Panc1 (cell line): ENCODE measurements around the gene UNC13B. TPM values are rescaled to one million over a fixed set of nuclear protein-coding genes. Genes with fewer than 3 reads are reported as not detected.
A peak's percentile ranks its signal among the peaks of the same experiment; 100 is the strongest.

Experiments
- ATAC-seq: fragments of 200-7000 bp; cut with Tn5 transposase; 2 replicates; pipeline ENCODE4 v1.9.1; 2020; ENCODE audit warnings: mild to moderate bottlenecking, moderate library complexity
- BruUV-seq: library from RNA; stranded (reverse); fragments of 400-500 nt; replicated peaks from 2 replicates; lab custom pipeline; 2021; lab: Mats Ljungman, UMichigan
- CTCF ChIA-PET: fragments of 300-600 bp; sonication (Branson Sonifier 250); formaldehyde crosslinking; loops from one replicate; lab custom pipeline; 2022; ENCODE audit warnings: antibody characterized with exemption; lab: Charles Lee
- POLR2A ChIA-PET: fragments of 300-600 bp; sonication (Branson Sonifier 250); formaldehyde crosslinking; loops from one replicate; lab custom pipeline; 2022; ENCODE audit warnings: antibody characterized with exemption; lab: Charles Lee
- DNase-seq: peaks from one replicate; pipeline ENCODE4 v3.0.0-alpha.2; 2010; ENCODE audit warnings: low read depth, low spot score
- H3K27ac ChIP-seq: 2 replicates; pipeline ENCODE4 v1.5.1; 2011; ENCODE audit warnings: mild to moderate bottlenecking, low read length, inconsistent platforms
- H3K27me3 ChIP-seq: fragments of 200-500 bp; sonication (Bioruptor generic); 2 replicates; pipeline ENCODE4 v1.6.0; 2014; ENCODE audit warnings: low read length, inconsistent platforms; ENCODE audit not compliant: control insufficient read depth, insufficient read depth
- H3K36me3 ChIP-seq: fragments of 200-500 bp; sonication (Bioruptor generic); 2 replicates; pipeline ENCODE4 v1.5.1; 2014; ENCODE audit warnings: inconsistent platforms, mild to moderate bottlenecking, low read length, moderate library complexity; ENCODE audit not compliant: control insufficient read depth, insufficient read depth
- H3K4me1 ChIP-seq: 2 replicates; pipeline ENCODE4 v1.5.1; 2011; ENCODE audit warnings: inconsistent platforms, mild to moderate bottlenecking, low read length, moderate library complexity; ENCODE audit not compliant: control insufficient read depth, insufficient read depth
- H3K4me3 ChIP-seq, 2 experiments: 2 replicates each; pipeline ENCODE4 v1.5.1; 2011 to 2012; ENCODE audit warnings: low read depth in 2 of 2, low read length in 2 of 2, mild to moderate bottlenecking in 2 of 2, inconsistent platforms in 1 of 2, moderate library complexity in 1 of 2
- H3K9me3 ChIP-seq: fragments of 200-500 bp; sonication (Bioruptor generic); 2 replicates; pipeline ENCODE4 v1.5.1; 2014; ENCODE audit warnings: low read depth, mild to moderate bottlenecking, inconsistent platforms, low read length, moderate library complexity; ENCODE audit not compliant: control insufficient read depth, insufficient read depth
- POLR2AphosphoS5 ChIP-seq: IDR thresholded peaks from 2 replicates; pipeline ENCODE4 v1.6.1; 2012; ENCODE audit warnings: mild to moderate bottlenecking, low read depth, low read length, moderate library complexity
- SIN3A ChIP-seq: IDR thresholded peaks from 2 replicates; pipeline ENCODE4 v1.6.1; 2012; ENCODE audit warnings: low read depth, mild to moderate bottlenecking, low read length, moderate library complexity, borderline replicate concordance; ENCODE audit not compliant: insufficient read depth
- TCF7L2 ChIP-seq: IDR thresholded peaks from 2 replicates; pipeline ENCODE4 v1.6.1; 2011; ENCODE audit warnings: mild to moderate bottlenecking, low read depth, low read length, inconsistent platforms
- in situ Hi-C: cut with HindIII; loops from 2 replicates; pipeline ENCODE4 v1.10.0; 2016; ENCODE audit warnings: low sequenced_read_pairs, low pct_unique_long_range_greater_than_20kb
- intact Hi-C: fragments of 100-400 bp; cut with micrococcal nuclease; formaldehyde crosslinking; loops from one replicate; pipeline ENCODE4 v1.10.0; 2022; ENCODE audit not compliant: unreplicated experiment
- total RNA-seq: library from RNA; stranded (reverse); gene quantifications from one replicate; pipeline ENCODE4 v1.2.1, GENCODE V29; 2021; ENCODE audit not compliant: unreplicated experiment
- TF ChIP-seq, protein P1 (sequence below), 2 experiments: IDR thresholded peaks; 2 replicates each; pipeline ENCODE4 v1.6.1; 2011 to 2012; ENCODE audit warnings: low read depth in 2 of 2, control low read depth in 1 of 2, low read length in 1 of 2, mild to moderate bottlenecking in 1 of 2, moderate library complexity in 1 of 2; ENCODE audit not compliant: insufficient read depth in 1 of 2
- TF ChIP-seq, protein P2 (sequence below): fragments of 450-650 bp; IDR thresholded peaks from 2 replicates; pipeline ENCODE4 v1.5.1; 2017; ENCODE audit warnings: mild to moderate bottlenecking

UNC13B gene
- total RNA-seq, 1 experiment from 2014 or later, result 35.2 TPM

DNA sequence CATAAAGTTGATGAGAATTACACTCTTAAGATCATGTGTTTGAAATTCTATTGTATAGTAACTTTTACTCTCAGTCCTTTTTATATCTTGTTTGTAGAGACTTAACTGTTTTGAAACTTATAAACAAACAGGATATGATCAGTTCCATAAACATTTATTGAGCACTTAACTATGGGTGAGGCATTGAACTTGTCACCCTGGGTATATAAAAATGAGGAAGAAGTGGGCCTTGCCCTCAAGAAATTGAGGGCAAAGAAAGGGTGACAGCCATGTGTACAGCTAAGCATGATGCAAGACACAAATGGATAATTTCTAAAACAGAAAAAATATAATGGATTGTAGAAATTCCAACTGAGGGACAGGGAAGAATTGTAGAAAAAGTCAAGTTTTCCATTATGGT is 15.7 kb downstream of the UNC13B start:
- ATAC-seq (no peak), DNase-seq (no peak)
- ChIA-PET POLR2A (no interaction called here), CTCF (no interaction called here)
- no peaks in the 10 kb centered on the region for H3K36me3 ChIP-seq
- 0 out of 2 replicates have a peak, but pooled peaks cover 4% of the 10 kb centered on the region for H3K9me3 ChIP-seq
- H3K27ac ChIP-seq, result no peak overlapping the region
- TF ChIP-seq, protein P1, sequence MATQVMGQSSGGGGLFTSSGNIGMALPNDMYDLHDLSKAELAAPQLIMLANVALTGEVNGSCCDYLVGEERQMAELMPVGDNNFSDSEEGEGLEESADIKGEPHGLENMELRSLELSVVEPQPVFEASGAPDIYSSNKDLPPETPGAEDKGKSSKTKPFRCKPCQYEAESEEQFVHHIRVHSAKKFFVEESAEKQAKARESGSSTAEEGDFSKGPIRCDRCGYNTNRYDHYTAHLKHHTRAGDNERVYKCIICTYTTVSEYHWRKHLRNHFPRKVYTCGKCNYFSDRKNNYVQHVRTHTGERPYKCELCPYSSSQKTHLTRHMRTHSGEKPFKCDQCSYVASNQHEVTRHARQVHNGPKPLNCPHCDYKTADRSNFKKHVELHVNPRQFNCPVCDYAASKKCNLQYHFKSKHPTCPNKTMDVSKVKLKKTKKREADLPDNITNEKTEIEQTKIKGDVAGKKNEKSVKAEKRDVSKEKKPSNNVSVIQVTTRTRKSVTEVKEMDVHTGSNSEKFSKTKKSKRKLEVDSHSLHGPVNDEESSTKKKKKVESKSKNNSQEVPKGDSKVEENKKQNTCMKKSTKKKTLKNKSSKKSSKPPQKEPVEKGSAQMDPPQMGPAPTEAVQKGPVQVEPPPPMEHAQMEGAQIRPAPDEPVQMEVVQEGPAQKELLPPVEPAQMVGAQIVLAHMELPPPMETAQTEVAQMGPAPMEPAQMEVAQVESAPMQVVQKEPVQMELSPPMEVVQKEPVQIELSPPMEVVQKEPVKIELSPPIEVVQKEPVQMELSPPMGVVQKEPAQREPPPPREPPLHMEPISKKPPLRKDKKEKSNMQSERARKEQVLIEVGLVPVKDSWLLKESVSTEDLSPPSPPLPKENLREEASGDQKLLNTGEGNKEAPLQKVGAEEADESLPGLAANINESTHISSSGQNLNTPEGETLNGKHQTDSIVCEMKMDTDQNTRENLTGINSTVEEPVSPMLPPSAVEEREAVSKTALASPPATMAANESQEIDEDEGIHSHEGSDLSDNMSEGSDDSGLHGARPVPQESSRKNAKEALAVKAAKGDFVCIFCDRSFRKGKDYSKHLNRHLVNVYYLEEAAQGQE (IDR thresholded peaks at IDR 0.05; ENCODE audit: insufficient read depth in 1 of 2, low read depth in 2 of 2, low read length in 1 of 2), result no peak
- TF ChIP-seq POLR2AphosphoS5, result no peak
- TF ChIP-seq, protein P2, sequence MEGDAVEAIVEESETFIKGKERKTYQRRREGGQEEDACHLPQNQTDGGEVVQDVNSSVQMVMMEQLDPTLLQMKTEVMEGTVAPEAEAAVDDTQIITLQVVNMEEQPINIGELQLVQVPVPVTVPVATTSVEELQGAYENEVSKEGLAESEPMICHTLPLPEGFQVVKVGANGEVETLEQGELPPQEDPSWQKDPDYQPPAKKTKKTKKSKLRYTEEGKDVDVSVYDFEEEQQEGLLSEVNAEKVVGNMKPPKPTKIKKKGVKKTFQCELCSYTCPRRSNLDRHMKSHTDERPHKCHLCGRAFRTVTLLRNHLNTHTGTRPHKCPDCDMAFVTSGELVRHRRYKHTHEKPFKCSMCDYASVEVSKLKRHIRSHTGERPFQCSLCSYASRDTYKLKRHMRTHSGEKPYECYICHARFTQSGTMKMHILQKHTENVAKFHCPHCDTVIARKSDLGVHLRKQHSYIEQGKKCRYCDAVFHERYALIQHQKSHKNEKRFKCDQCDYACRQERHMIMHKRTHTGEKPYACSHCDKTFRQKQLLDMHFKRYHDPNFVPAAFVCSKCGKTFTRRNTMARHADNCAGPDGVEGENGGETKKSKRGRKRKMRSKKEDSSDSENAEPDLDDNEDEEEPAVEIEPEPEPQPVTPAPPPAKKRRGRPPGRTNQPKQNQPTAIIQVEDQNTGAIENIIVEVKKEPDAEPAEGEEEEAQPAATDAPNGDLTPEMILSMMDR, result no peak
- no peak for TF ChIP-seq TCF7L2
- TF ChIP-seq SIN3A, result no peak
- intact Hi-C loops (no loop called here), in situ Hi-C loops (no loop called here)
- H3K4me3 ChIP-seq, result no peak overlapping the region
- H3K27me3 ChIP-seq, result no peaks in the 10 kb centered on the region
- H3K4me1 ChIP-seq, result no peaks in the 10 kb centered on the region; the same call in 1 of the 2 replicates
- no TSS peak for BruUV-seq

DNA sequence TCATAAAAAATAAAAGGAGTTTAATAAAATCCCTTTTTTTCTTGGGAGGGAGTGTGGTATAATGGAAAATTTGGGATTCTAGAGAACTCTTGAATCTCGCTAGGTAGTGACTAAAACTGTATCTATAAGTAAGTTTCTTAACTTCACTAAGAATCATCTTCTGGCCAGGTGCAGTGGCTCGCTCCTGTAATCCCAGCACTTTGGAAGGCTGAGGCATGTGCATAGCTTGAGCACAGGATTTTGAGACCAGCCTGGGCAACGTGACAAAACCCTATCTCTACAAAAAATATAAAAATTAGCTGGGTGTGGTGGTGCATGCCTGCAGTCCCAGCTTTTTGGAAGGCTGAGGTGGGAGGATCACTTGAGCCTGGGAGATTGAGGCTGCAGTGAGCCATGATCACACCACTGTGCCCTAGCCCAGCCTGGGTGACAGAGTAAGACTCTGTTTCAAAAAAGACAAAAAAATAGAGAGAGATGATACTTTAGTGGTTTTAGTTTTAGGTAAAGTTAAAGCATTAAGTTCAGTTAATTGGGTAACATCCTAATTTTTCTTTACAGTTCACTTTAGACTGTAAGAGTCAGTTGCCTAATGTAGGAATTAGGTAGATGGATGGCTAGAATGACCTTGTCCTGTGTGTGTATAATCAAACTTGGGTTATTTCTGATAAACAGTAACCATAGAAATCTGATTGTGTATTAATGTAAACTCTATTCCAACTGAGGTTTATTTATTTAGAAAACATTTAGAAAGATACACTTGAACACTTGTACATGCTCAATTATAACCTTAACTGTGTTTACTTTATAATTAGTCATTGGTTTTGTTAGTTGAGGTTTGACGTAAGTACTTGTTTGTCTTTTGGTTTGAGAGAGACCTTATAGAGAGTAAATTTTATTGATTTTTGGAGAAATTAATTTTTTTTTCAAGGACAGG is 17.8 kb downstream of the UNC13B start:
- intact Hi-C loops (no loop called here), in situ Hi-C loops (no loop called here)
- ChIA-PET CTCF (no interaction called here), POLR2A (interaction anchor here (0.6 kb wide), 2 partner anchors 27 to 515 kb away, joined by 3 read pairs; no protein-coding TSS in a partner anchor)
- H3K27ac ChIP-seq, result no peak overlapping the region
- 0 out of 2 replicates have a peak, but pooled peaks cover 4% of the 10 kb centered on the region for H3K9me3 ChIP-seq
- H3K4me1 ChIP-seq, result no peaks in the 10 kb centered on the region; the same call in 1 of the 2 replicates
- no peak overlapping the region for H3K4me3 ChIP-seq
- peak; percentile 68 for ATAC-seq
- no TSS peak for BruUV-seq
- TF ChIP-seq SIN3A (no peak), POLR2AphosphoS5 (no peak), TCF7L2 (no peak)
- TF ChIP-seq, protein P1 (IDR thresholded peaks at IDR 0.05; ENCODE audit: insufficient read depth in 1 of 2, low read depth in 2 of 2, low read length in 1 of 2), result no peak
- TF ChIP-seq, protein P2, result no peak
- DNase-seq, result no peak
- no peaks in the 10 kb centered on the region for H3K36me3 ChIP-seq
- H3K27me3 ChIP-seq, result no peaks in the 10 kb centered on the region
